Measurements from ENCODE around the gene FBLN5. TPM values are rescaled to one million over a fixed set of nuclear protein-coding genes. Genes with fewer than 3 reads are reported as not detected.
"Not testable (repeated sequence)": the region's sequence is repeated elsewhere in the genome, so short reads cannot be mapped to it uniquely, and the experiment has no call there.

The FBLN5 gene
- total and polyA plus RNA-seq, 2 donors (not counting 1 experiment from before 2014, with no cell fraction given) = 33.4 to 47.5 TPM

GRCh38 chr14:91845652-91846051, 101.8 kb downstream of the FBLN5 start:
- H3K9me3 ChIP-seq (ENCODE audit: control insufficient read depth, insufficient read depth, low read depth, low read length) = no peaks in the 10 kb centered on the region
- no peak for TF ChIP-seq EZH2 (IDR thresholded peaks at IDR 0.05; ENCODE audit: low read length, missing control alignments)
- no peak for TF ChIP-seq CTCF (conservative IDR thresholded peaks at IDR 0.05 in 1 of 2, IDR thresholded peaks at IDR 0.05 in 1 of 2; ENCODE audit: low read depth in 1 of 2, low read length in 2 of 2)
- H3K27ac ChIP-seq (ENCODE audit: insufficient read depth, low read length) = no peak overlapping the region
- H3K79me2 ChIP-seq (ENCODE audit: control insufficient read depth, insufficient read depth, low read length) = no peaks in the 10 kb centered on the region
- no peaks in the 10 kb centered on the region for H3K36me3 ChIP-seq (ENCODE audit: control insufficient read depth, insufficient read depth, low read length)
- H3K4me2 ChIP-seq (ENCODE audit: extremely low read depth, insufficient read depth, low read length) = no peak overlapping the region
- H3K9ac ChIP-seq (ENCODE audit: insufficient read depth, low read length) = no peak overlapping the region
- no peak for DNase-seq (ENCODE audit: low read depth in 2 of 2)
- no peaks in the 10 kb centered on the region for H4K20me1 ChIP-seq (ENCODE audit: control insufficient read depth, extremely low read depth, insufficient read depth, low read length)
- H2AFZ ChIP-seq (ENCODE audit: low read length) = no peak overlapping the region
- no peak overlapping the region for H3K4me3 ChIP-seq (replicated peaks in 1 of 4; ENCODE audit: control extremely low read depth in 1 of 4, insufficient read depth in 1 of 4, low read depth in 3 of 4, low read length in 4 of 4)
- no peaks in the 10 kb centered on the region for H3K4me1 ChIP-seq (ENCODE audit: control insufficient read depth, extremely low read depth, insufficient read depth, low read length)
- H3K27me3 ChIP-seq (ENCODE audit: control insufficient read depth, insufficient read depth, low read length) = no peaks in the 10 kb centered on the region

DNA sequence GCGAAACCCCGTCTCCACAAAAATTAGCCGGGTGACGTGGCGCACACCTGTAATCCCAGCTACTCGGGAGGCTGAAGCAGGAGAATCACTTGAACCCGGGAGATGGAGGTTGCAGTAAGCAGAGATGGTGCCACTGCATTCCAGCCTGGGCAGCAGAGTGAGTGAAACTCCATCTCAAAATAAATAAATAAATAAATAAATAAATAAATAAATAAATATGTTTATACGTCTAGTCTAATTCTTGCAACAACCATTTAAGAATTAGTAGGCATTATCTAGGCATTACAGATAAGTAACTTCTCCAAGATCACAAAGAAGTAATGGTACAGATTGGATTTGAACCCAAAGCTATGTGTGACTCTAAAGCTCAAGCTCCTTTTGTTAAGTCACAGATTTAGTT, 102.4 kb downstream of the FBLN5 start:
- not testable (repeated sequence) for H3K9me3 ChIP-seq (ENCODE audit: control insufficient read depth, insufficient read depth, low read depth, low read length); H2AFZ ChIP-seq (ENCODE audit: low read length); H3K27ac ChIP-seq (ENCODE audit: insufficient read depth, low read length); H4K20me1 ChIP-seq (ENCODE audit: control insufficient read depth, extremely low read depth, insufficient read depth, low read length); H3K9ac ChIP-seq (ENCODE audit: insufficient read depth, low read length); H3K4me2 ChIP-seq (ENCODE audit: extremely low read depth, insufficient read depth, low read length); H3K27me3 ChIP-seq (ENCODE audit: control insufficient read depth, insufficient read depth, low read length); H3K36me3 ChIP-seq (ENCODE audit: control insufficient read depth, insufficient read depth, low read length); H3K4me1 ChIP-seq (ENCODE audit: control insufficient read depth, extremely low read depth, insufficient read depth, low read length); DNase-seq (ENCODE audit: low read depth in 2 of 2); H3K79me2 ChIP-seq (ENCODE audit: control insufficient read depth, insufficient read depth, low read length); H3K4me3 ChIP-seq (replicated peaks in 1 of 4; ENCODE audit: control extremely low read depth in 1 of 4, insufficient read depth in 1 of 4, low read depth in 3 of 4, low read length in 4 of 4)

DNA sequence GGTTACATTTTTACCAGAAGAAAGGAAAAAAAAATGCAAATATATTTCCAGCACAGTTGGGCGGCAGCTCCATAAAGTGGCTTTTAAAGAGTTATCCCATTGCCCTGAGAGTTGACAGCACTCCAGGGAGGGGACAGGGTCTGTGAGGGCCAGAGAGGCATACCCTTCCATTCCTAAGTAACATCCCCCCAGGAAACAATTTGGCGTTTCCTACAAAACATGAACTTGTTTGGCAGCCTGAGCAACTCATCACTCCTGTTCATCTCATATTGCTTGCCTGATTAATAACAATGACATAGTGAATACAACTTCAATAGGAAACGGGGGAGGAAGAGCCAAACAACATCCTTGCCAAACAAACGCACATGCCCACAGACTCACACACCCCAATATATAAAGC, 103.5 kb downstream of the FBLN5 start:
- H2AFZ ChIP-seq (ENCODE audit: low read length) = no peak overlapping the region
- H3K27me3 ChIP-seq (ENCODE audit: control insufficient read depth, insufficient read depth, low read length) = no peaks in the 10 kb centered on the region
- no peaks in the 10 kb centered on the region for H3K36me3 ChIP-seq (ENCODE audit: control insufficient read depth, insufficient read depth, low read length)
- no peaks in the 10 kb centered on the region for H3K79me2 ChIP-seq (ENCODE audit: control insufficient read depth, insufficient read depth, low read length)
- TF ChIP-seq EZH2 (IDR thresholded peaks at IDR 0.05; ENCODE audit: low read length, missing control alignments) = no peak
- no peak for TF ChIP-seq CTCF (conservative IDR thresholded peaks at IDR 0.05 in 1 of 2, IDR thresholded peaks at IDR 0.05 in 1 of 2; ENCODE audit: low read depth in 1 of 2, low read length in 2 of 2)
- H3K4me3 ChIP-seq (replicated peaks in 1 of 4; ENCODE audit: control extremely low read depth in 1 of 4, insufficient read depth in 1 of 4, low read depth in 3 of 4, low read length in 4 of 4) = no peak overlapping the region
- no peaks in the 10 kb centered on the region for H3K4me1 ChIP-seq (ENCODE audit: control insufficient read depth, extremely low read depth, insufficient read depth, low read length)
- no peak overlapping the region for H3K9ac ChIP-seq (ENCODE audit: insufficient read depth, low read length)
- H3K27ac ChIP-seq (ENCODE audit: insufficient read depth, low read length) = no peak overlapping the region
- H4K20me1 ChIP-seq (ENCODE audit: control insufficient read depth, extremely low read depth, insufficient read depth, low read length) = no peaks in the 10 kb centered on the region
- no peaks in the 10 kb centered on the region for H3K9me3 ChIP-seq (ENCODE audit: control insufficient read depth, insufficient read depth, low read depth, low read length)
- no peak overlapping the region for H3K4me2 ChIP-seq (ENCODE audit: extremely low read depth, insufficient read depth, low read length)
- DNase-seq (ENCODE audit: low read depth in 2 of 2) = no peak

Measured in fibroblast of lung (primary cell).